Stomach (tissue), 4 donors: ENCODE measurements around the gene VAV3.

Experiments
- EP300 ChIP-seq: sonication (generic); formaldehyde crosslinking; IDR thresholded peaks from one replicate; pipeline ENCODE4 v1.6.1; 2017; ENCODE audit warnings: antibody characterized with exemption
- POLR2A ChIP-seq, 4 donors: fragments of 450-650 bp; IDR thresholded peaks; one replicate each; pipeline ENCODE4 v1.6.1; 2016; ENCODE audit warnings: antibody characterized with exemption in 4 of 4, control low read depth in 2 of 4, mild to moderate bottlenecking in 1 of 4, moderate library complexity in 1 of 4
- POLR2AphosphoS5 ChIP-seq, 3 donors: sonication (generic); formaldehyde crosslinking; IDR thresholded peaks; one replicate each; pipeline ENCODE4 v1.6.1; 2016; ENCODE audit warnings: antibody characterized with exemption in 3 of 3
- TF ChIP-seq, protein P1 (sequence below), 7 experiments: fragments of 450-650 bp in 4 of 7; fragments of 200-600 bp in 3 of 7; sonication (generic) in 3 of 7; IDR thresholded peaks; one replicate each; pipeline ENCODE4 v1.5.1; 2016 to 2019; ENCODE audit warnings: antibody characterized with exemption in 7 of 7, control low read depth in 2 of 7, mild to moderate bottlenecking in 1 of 7

DNA sequence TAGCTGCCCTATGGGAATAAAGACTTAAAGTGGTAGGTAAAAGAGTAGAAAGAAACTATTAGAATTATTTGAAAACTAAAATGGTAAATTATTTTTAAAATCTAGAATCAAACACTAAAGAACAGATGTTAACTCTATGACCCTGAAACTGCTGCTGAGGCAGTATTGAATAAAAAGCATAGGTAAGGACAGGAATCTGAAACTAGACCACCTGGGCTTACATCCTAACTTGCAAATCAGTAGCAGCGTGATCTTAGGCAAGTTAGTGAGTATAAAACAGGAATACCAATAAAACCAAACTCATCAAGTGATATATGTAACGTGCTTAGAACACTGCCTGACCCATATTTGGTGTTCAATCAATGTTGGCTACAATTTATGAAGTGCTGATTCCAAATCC, 257.9 kb downstream of the VAV3 start:
- no peak for TF ChIP-seq POLR2AphosphoS5 (IDR thresholded peaks at IDR 0.05)
- TF ChIP-seq, protein P1, sequence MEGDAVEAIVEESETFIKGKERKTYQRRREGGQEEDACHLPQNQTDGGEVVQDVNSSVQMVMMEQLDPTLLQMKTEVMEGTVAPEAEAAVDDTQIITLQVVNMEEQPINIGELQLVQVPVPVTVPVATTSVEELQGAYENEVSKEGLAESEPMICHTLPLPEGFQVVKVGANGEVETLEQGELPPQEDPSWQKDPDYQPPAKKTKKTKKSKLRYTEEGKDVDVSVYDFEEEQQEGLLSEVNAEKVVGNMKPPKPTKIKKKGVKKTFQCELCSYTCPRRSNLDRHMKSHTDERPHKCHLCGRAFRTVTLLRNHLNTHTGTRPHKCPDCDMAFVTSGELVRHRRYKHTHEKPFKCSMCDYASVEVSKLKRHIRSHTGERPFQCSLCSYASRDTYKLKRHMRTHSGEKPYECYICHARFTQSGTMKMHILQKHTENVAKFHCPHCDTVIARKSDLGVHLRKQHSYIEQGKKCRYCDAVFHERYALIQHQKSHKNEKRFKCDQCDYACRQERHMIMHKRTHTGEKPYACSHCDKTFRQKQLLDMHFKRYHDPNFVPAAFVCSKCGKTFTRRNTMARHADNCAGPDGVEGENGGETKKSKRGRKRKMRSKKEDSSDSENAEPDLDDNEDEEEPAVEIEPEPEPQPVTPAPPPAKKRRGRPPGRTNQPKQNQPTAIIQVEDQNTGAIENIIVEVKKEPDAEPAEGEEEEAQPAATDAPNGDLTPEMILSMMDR (IDR thresholded peaks at IDR 0.05), result no peak
- TF ChIP-seq POLR2A (IDR thresholded peaks at IDR 0.05), result no peak
- no peak for TF ChIP-seq EP300
